Inferior parietal cortex (tissue), 1 donor: Measurements from ENCODE around the gene MMADHC.

ENCODE experiments used
- DNase-seq: peaks from one replicate; pipeline ENCODE4 v3.0.0-alpha.2; 2016; ENCODE audit errors: extremely low spot score

The MMADHC gene

GRCh38 chr2:149556452-149556851 is 31.1 kb downstream of the MMADHC start:
- DNase-seq = no peak

GRCh38 chr2:149552830-149553229 is 34.7 kb downstream of the MMADHC start:
- no peak for DNase-seq

GRCh38 chr2:149552226-149552625 is 35.3 kb downstream of the MMADHC start:
- DNase-seq = no peak

GRCh38 chr2:149544692-149545091 is 42.9 kb downstream of the MMADHC start:
- DNase-seq = no peak

- no peak for DNase-seq
These were observed 43.7 kb downstream of the MMADHC start for GRCh38 chr2:149543845-149544244.

GRCh38 chr2:149540138-149540537 is 47.4 kb downstream of the MMADHC start:
- no peak for DNase-seq

GRCh38 chr2:149538138-149538833 is 49.3 kb downstream of the MMADHC start:
- no peak for DNase-seq

- DNase-seq = no peak
These were observed 50.4 kb downstream of the MMADHC start for GRCh38 chr2:149537092-149537726.

- DNase-seq = no peak
These were observed 50.9 kb downstream of the MMADHC start for GRCh38 chr2:149536649-149537048.

GRCh38 chr2:149534674-149535073 is 52.9 kb downstream of the MMADHC start:
- DNase-seq = no peak

GRCh38 chr2:149528983-149529382 is 58.6 kb downstream of the MMADHC start:
- DNase-seq = no peak

GRCh38 chr2:149527998-149528755 is 59.4 kb downstream of the MMADHC start:
- no peak for DNase-seq

- DNase-seq = no peak
These were observed 60.9 kb downstream of the MMADHC start for GRCh38 chr2:149526689-149527088.

GRCh38 chr2:149525323-149525722 is 62.3 kb downstream of the MMADHC start:
- no peak for DNase-seq
